Adrenal gland (tissue), 12 donors: ENCODE measurements around the gene CPNE4. TPM values are rescaled to one million over a fixed set of nuclear protein-coding genes. Genes with fewer than 3 reads are reported as not detected.

Experiments used
- DNase-seq, 7 donors: peaks; one replicate each; pipeline ENCODE4 v3.0.0-alpha.2; 2019 to 2020
- H3K27ac ChIP-seq, 5 donors: fragments of 200-600 bp; sonication (generic) in 4 of 5; 1 replicate in 3 of 5; 2 replicates in 2 of 5; pipeline versions ENCODE4 v1.5.1 to v1.8.0; 2016 to 2020; ENCODE audit warnings: mild to moderate bottlenecking in 1 of 5
- H3K27me3 ChIP-seq: fragments of 200-600 bp; 2 replicates; pipeline ENCODE4 v1.8.0; 2021
- H3K36me3 ChIP-seq, 2 donors: fragments of 200-600 bp; replicated peaks in 1 of 2; 1 replicate in 1 of 2; 2 replicates in 1 of 2; pipeline versions ENCODE4 v1.5.1 to v1.8.0; 2018 to 2022
- H3K4me1 ChIP-seq, 2 donors: fragments of 200-600 bp; replicated peaks in 1 of 2; 1 replicate in 1 of 2; 2 replicates in 1 of 2; pipeline versions ENCODE4 v1.5.1 to v1.8.0; 2018 to 2021
- H3K4me3 ChIP-seq, 4 donors: fragments of 200-600 bp; sonication (generic) in 3 of 4; one replicate each; pipeline ENCODE4 v1.5.1; 2016 to 2018
- H3K9me3 ChIP-seq, 3 donors: fragments of 200-600 bp; sonication (generic) in 1 of 3; replicated peaks in 1 of 3; 1 replicate in 2 of 3; 2 replicates in 1 of 3; pipeline versions ENCODE4 v1.5.1 to v1.8.0; 2016 to 2021
- CTCF ChIP-seq, 6 experiments: fragments of 450-650 bp in 4 of 6; fragments of 200-600 bp in 2 of 6; sonication (generic) in 1 of 6; IDR thresholded peaks; 1 replicate in 5 of 6; 2 replicates in 1 of 6; pipeline versions ENCODE4 v1.5.1 to v1.8.0; 2016 to 2021; ENCODE audit warnings: antibody characterized with exemption in 6 of 6, mild to moderate bottlenecking in 2 of 6, moderate library complexity in 1 of 6
- POLR2A ChIP-seq, 2 donors: fragments of 450-650 bp; IDR thresholded peaks; one replicate each; pipeline ENCODE4 v1.6.1; 2017; ENCODE audit warnings: antibody characterized with exemption in 2 of 2, mild to moderate bottlenecking in 2 of 2, moderate library complexity in 1 of 2
- WGBS, 4 donors: extraction: QIAGEN DNeasy Blood & Tissue Kit in 2 of 4; methylation state at CpG; one replicate each; pipeline versions ENCODE4 v1.1.5 to v1.1.7; 2013 to 2017; 5-methylcytosine and 5-hydroxymethylcytosine counted together
- intact Hi-C, 2 donors: fragments of 100-400 bp; cut with DNase I; formaldehyde crosslinking; loops; one replicate each; pipeline versions ENCODE4 v1.14.1 to v1.15.0; 2022 to 2023
- polyA plus RNA-seq, 3 donors: library from polyadenylated mRNA; stranded (reverse); fragments of 200-250 nt in 2 of 3; fragments of 350-450 nt in 1 of 3; fragmentation: Illumina TruSeq in 1 of 3; extraction: RNeasy Lipid Tissue Mini Kit (QIAGEN cat#74804) in 1 of 3; gene quantifications; one replicate each; pipeline ENCODE4 v1.2.3, GENCODE V29; 2013 to 2014
- total RNA-seq, 9 donors: library from RNA; depleted of rRNA in 4 of 9; stranded (reverse); fragments of >200 nt in 4 of 9; fragments of 120-200 nt in 1 of 9; fragmentation: NEBNext Ultra II Directional in 1 of 9; extraction: Animal tissue kit (Norgen Biotek cat#: 25700) in 1 of 9; gene quantifications; one replicate each; pipeline versions ENCODE4 v1.1.0 to v1.2.4, GENCODE V29; 2013 to 2023
- donor health status: healthy with polysubstance abuse.
- donor health status: Bipolar disorder and iron deficiency.
- donor health status: DM: yes; HTN: yes; CAD: no.
- donor health status: DM: no; HTN: no; CAD: no.
- donor health status: DM: no; HTN: no; CAD: no.
- donor health status: DM: yes; HTN: yes; CAD: no.

CPNE4 gene
- total and polyA plus RNA-seq, 12 donors, result 0.11 to 7.5 (median 0.59) TPM

- H3K27ac ChIP-seq, result no peak overlapping the region
- intact Hi-C loops, result no loop called here
- no peaks in the 10 kb centered on the region for H3K36me3 ChIP-seq
- TF ChIP-seq POLR2A (IDR thresholded peaks at IDR 0.05) (no peak), CTCF (IDR thresholded peaks at IDR 0.05) (no peak)
- H3K4me3 ChIP-seq, result no peak overlapping the region
- H3K4me1 ChIP-seq, result no peaks in the 10 kb centered on the region
- WGBS, 4 donors, result 50 to 67% (median 64%) methylated on average over 1 of the region's 1 CpG
- H3K9me3 ChIP-seq, result no peaks in the 10 kb centered on the region
- DNase-seq, result no peak
- H3K27me3 ChIP-seq, result no peaks in the 10 kb centered on the region
Measured at GRCh38 chr3:132079147-132079546, 44.3 kb upstream of the CPNE4 start.

- H3K9me3 ChIP-seq, result no peaks in the 10 kb centered on the region
- DNase-seq, result no peak
- no peaks in the 10 kb centered on the region for H3K4me1 ChIP-seq
- no peaks in the 10 kb centered on the region for H3K27me3 ChIP-seq
- no peaks in the 10 kb centered on the region for H3K36me3 ChIP-seq
- no peak overlapping the region for H3K27ac ChIP-seq
- TF ChIP-seq POLR2A (IDR thresholded peaks at IDR 0.05) (no peak), CTCF (IDR thresholded peaks at IDR 0.05) (no peak)
- no peak overlapping the region for H3K4me3 ChIP-seq
- intact Hi-C loops, result no loop called here
Measured at GRCh38 chr3:132073771-132074170, 39.0 kb upstream of the CPNE4 start.

- intact Hi-C loops, result no loop called here
- no peaks in the 10 kb centered on the region for H3K4me1 ChIP-seq
- no peaks in the 10 kb centered on the region for H3K9me3 ChIP-seq
- H3K27ac ChIP-seq, result no peak overlapping the region
- DNase-seq, result no peak
- no peak overlapping the region for H3K4me3 ChIP-seq
- TF ChIP-seq POLR2A (IDR thresholded peaks at IDR 0.05) (no peak), CTCF (IDR thresholded peaks at IDR 0.05) (no peak)
- no peaks in the 10 kb centered on the region for H3K27me3 ChIP-seq
- H3K36me3 ChIP-seq, result no peaks in the 10 kb centered on the region
Measured at GRCh38 chr3:132071043-132071442, 36.2 kb upstream of the CPNE4 start.

GRCh38 chr3:132064114-132064513, 29.3 kb upstream of the CPNE4 start:
- Histone ChIP-seq H3K4me1 (no peaks in the 10 kb centered on the region), H3K27me3 (peaks cover 11% of the 10 kb centered on the region), H3K9me3 (no peaks in the 10 kb centered on the region), H3K27ac (no peak overlapping the region), H3K4me3 (no peak overlapping the region), H3K36me3 (no peaks in the 10 kb centered on the region)
- TF ChIP-seq CTCF (IDR thresholded peaks at IDR 0.05), result no peak
- no peak for TF ChIP-seq POLR2A (IDR thresholded peaks at IDR 0.05)
- DNase-seq, result no peak
- intact Hi-C loops, result no loop called here
- WGBS, 4 donors, result 7 to 12% (median 9%) methylated on average over 3 to 4 of the region's 4 CpGs
